ENCODE results near the gene TSPAN7.

DNA sequence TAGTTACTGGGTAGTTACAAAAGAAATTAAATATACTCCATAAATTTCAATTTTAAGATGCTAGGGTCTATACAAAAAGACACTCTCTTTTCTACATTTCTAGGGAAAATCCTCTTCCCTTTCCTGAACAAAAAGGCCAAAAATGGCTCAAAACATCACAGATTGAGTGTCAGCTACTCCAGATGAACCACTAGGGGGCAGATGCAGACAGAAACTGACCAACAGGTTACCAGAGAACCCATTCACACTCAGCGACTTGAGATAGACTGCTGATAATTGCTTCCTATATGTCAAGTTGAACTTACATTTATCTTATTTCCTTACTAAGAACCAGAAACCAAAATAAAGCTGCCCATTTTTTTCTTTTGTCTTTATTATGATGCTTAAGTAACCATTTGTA is 156.5 kb downstream of the TSPAN7 start:
- TF ChIP-seq CTCF (IDR thresholded peaks at IDR 0.05) (peak in 4 of 7 experiments; percentile 19 to 41 (median 22)), POLR2A (IDR thresholded peaks at IDR 0.05) (no peak)
